ENCODE data around the gene FGGY. TPM values are rescaled to one million over a fixed set of nuclear protein-coding genes. Genes with fewer than 3 reads are reported as not detected.

FGGY gene
- total and polyA plus RNA-seq, 2 donors (not counting 3 experiments of a cell fraction or from before 2014, with no cell fraction given) = 5.6 to 6.4 TPM

DNA sequence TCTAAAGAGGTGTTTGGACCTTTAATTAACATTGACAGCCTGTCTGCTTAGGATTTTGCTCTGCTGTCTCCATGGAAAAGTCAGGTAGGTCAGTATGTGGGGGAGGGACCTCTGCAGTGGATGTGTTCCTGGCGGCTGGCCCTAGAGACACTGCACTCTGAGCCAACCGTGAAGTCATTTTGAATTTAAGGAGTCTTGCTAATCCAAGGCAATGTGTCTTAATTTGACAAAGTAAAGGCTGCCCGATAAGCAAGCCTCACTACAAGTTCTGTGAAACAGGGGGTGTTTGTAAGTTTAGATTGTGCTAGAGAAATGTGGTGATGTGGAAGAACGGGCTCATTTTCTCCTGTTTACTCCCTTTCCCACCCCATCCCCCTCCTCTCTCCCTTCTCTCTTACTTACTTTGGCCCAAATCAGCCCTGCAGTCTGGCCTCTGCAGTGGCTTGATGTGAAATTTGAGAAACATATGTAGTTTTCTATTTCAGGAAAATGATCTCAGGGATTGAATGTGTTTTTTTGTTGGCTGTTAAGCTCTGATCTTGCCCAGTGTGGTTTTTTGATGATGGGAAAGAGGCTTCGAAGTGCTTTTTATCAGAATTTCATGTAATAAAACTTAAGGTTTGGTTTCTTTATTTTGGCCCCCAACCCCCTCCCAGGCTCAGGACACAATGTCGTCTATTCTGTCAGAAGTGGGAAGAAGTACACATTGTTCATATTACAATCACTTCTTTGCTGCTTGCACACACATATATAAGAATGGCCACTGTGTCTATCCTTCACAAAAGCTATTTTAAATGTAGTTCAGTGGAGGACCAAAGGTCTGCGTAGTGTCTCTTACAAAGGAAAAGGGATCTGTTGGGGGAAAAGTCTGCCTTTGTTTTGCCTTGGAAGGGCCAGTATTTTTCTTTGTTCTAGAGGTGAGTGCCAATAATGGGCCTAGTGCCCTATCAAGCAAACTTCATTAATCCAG is 96.6 kb downstream of the FGGY start:
- DNase-seq (ENCODE audit: low read depth, low spot score) = peak; percentile 75
- FAIRE-seq = peak; percentile 24
- Histone ChIP-seq H3K4me1 (ENCODE audit: control insufficient read depth, extremely low read depth, insufficient read depth, low read length) (no peaks in the 10 kb centered on the region), H4K20me1 (replicated peaks; ENCODE audit: control insufficient read depth, extremely low read depth, insufficient read depth, low read length) (no peaks in the 10 kb centered on the region), H3K9me3 (replicated peaks; ENCODE audit: control insufficient read depth, insufficient read depth, low read length) (no peaks in the 10 kb centered on the region), H3K27me3 (ENCODE audit: control insufficient read depth in 2 of 2, insufficient read depth in 2 of 2, low read length in 2 of 2) (no peaks in the 10 kb centered on the region), H3K9ac (replicated peaks; ENCODE audit: extremely low read depth, insufficient read depth, low read length) (no peak overlapping the region), H3K36me3 (ENCODE audit: control insufficient read depth in 2 of 2, extremely low read depth in 1 of 2, insufficient read depth in 2 of 2, low read length in 2 of 2) (no peaks in the 10 kb centered on the region), H3K79me2 (ENCODE audit: control insufficient read depth, insufficient read depth, low read length) (no peaks in the 10 kb centered on the region), H3K27ac (ENCODE audit: insufficient read depth, low read depth, low read length) (no peak overlapping the region), H3K4me2 (ENCODE audit: insufficient read depth, low read length) (no peak overlapping the region), H3K9me1 (replicated peaks; ENCODE audit: control insufficient read depth, extremely low read depth, insufficient read depth, low read length) (no peaks in the 10 kb centered on the region), H3K4me3 (replicated peaks in 1 of 3; ENCODE audit: insufficient read depth in 1 of 3, low read depth in 1 of 3, low read length in 3 of 3) (no peak overlapping the region), H2AFZ (ENCODE audit: low read depth, low read length) (peak overlapping the region; percentile 13)
- CTCF ChIA-PET = interaction anchor here (1.3 kb wide), 1 partner anchor 13 kb away, joined by 3 read pairs; no protein-coding TSS in a partner anchor
- POLR2A ChIA-PET = no interaction called here
- no TSS peak for BruUV-seq (replicated peaks)
- dilution Hi-C loops (cut with MboI; ENCODE audit: extremely low pct_ligation_motif_present, low sequenced_read_pairs) = no loop called here
- intact Hi-C loops (cut with micrococcal nuclease) = loop anchor here (1.0 kb wide), 2 partner anchors 8 to 40 kb away; no protein-coding TSS in a partner anchor
- TF ChIP-seq EZH2 (IDR thresholded peaks at IDR 0.05; ENCODE audit: borderline replicate concordance, low read depth, low read length, severe bottlenecking) (no peak), MYC (IDR thresholded peaks at IDR 0.05; ENCODE audit: low read depth, low read length) (no peak), JUN (IDR thresholded peaks at IDR 0.05; ENCODE audit: borderline replicate concordance, insufficient read depth, insufficient read length, low read depth) (no peak), POLR2AphosphoS5 (IDR thresholded peaks at IDR 0.05; ENCODE audit: insufficient read depth, low read depth, low read length) (no peak), POLR2A (IDR thresholded peaks at IDR 0.05; ENCODE audit: low read depth, low read length) (no peak), FOS (IDR thresholded peaks at IDR 0.05; ENCODE audit: borderline replicate concordance, insufficient read depth, low read length) (no peak), GATA2 (IDR thresholded peaks at IDR 0.05; ENCODE audit: insufficient read depth, insufficient read length, low read depth, low read length) (no peak)
- TF ChIP-seq, protein P1, sequence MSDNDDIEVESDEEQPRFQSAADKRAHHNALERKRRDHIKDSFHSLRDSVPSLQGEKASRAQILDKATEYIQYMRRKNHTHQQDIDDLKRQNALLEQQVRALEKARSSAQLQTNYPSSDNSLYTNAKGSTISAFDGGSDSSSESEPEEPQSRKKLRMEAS (IDR thresholded peaks at IDR 0.05; ENCODE audit: insufficient read depth, insufficient read length) = no peak
- TF ChIP-seq, protein P2, sequence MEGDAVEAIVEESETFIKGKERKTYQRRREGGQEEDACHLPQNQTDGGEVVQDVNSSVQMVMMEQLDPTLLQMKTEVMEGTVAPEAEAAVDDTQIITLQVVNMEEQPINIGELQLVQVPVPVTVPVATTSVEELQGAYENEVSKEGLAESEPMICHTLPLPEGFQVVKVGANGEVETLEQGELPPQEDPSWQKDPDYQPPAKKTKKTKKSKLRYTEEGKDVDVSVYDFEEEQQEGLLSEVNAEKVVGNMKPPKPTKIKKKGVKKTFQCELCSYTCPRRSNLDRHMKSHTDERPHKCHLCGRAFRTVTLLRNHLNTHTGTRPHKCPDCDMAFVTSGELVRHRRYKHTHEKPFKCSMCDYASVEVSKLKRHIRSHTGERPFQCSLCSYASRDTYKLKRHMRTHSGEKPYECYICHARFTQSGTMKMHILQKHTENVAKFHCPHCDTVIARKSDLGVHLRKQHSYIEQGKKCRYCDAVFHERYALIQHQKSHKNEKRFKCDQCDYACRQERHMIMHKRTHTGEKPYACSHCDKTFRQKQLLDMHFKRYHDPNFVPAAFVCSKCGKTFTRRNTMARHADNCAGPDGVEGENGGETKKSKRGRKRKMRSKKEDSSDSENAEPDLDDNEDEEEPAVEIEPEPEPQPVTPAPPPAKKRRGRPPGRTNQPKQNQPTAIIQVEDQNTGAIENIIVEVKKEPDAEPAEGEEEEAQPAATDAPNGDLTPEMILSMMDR (IDR thresholded peaks at IDR 0.05; ENCODE audit: extremely low read depth in 1 of 2, insufficient read depth in 1 of 2, low read depth in 1 of 2, low read length in 2 of 2) = no peak

All from endothelial cell of umbilical vein (primary cell).